ENCODE results near the gene AP1S2.

The AP1S2 gene

DNA sequence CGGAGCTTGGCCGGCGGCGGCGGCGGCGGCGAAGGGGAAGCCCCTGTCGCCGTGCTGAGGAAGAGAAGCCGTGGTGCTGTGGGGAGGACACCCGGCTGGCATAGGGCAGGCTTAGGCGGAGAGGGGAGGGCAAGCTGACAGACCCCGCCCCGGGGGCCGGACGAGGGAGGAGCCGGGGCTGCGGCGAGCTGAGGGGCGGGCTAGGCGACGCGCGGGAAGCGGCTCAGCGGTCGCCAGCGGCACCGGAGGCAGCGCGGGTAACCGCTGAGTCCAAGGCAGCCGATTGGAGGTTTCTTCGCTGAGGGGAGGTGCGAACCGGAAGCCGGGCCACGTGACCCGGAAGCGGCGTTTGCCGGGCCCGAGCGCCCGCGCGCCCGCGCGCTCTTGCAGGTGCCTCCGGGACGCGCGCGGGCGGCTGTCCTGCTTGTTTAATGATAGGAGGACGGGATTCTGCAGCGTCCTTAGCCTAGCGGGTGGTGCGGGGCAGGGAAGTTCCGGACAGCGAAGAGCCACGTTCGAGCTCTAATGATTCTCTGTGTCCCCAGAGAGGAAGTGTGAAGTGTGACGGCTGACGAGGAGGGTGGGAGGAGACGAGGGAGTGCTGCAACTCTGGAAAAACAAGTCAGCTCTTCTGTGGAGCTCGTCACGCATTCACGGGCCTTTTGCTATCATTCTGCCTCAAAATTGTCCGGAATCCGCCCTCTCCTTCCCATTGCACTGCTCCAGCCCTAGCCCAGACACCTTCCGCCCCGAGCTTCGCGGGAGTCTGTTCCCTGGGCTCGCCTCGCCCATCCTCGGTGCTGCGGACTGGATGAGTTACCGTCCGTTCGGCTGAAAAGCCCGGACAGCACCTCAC lies at the start of gene AP1S2:
Gene AP1S2, minus strand, starts transcription at position 102 of the 856 bp plus-strand sequence. CDS start 2,289 bp downstream, outside the sequence.
- H3K4me3 ChIP-seq (replicated peaks in 1 of 2; ENCODE audit: low read depth in 2 of 2, low read length in 2 of 2) = peak within 1 kb of the TSS; percentile 63 to 64
- TF ChIP-seq, protein P1, sequence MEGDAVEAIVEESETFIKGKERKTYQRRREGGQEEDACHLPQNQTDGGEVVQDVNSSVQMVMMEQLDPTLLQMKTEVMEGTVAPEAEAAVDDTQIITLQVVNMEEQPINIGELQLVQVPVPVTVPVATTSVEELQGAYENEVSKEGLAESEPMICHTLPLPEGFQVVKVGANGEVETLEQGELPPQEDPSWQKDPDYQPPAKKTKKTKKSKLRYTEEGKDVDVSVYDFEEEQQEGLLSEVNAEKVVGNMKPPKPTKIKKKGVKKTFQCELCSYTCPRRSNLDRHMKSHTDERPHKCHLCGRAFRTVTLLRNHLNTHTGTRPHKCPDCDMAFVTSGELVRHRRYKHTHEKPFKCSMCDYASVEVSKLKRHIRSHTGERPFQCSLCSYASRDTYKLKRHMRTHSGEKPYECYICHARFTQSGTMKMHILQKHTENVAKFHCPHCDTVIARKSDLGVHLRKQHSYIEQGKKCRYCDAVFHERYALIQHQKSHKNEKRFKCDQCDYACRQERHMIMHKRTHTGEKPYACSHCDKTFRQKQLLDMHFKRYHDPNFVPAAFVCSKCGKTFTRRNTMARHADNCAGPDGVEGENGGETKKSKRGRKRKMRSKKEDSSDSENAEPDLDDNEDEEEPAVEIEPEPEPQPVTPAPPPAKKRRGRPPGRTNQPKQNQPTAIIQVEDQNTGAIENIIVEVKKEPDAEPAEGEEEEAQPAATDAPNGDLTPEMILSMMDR (IDR thresholded peaks at IDR 0.05; ENCODE audit: low read depth, low read length) = no peak
- DNase-seq (ENCODE audit: low read depth in 2 of 2) = peak; percentile 87 to 93

DNA sequence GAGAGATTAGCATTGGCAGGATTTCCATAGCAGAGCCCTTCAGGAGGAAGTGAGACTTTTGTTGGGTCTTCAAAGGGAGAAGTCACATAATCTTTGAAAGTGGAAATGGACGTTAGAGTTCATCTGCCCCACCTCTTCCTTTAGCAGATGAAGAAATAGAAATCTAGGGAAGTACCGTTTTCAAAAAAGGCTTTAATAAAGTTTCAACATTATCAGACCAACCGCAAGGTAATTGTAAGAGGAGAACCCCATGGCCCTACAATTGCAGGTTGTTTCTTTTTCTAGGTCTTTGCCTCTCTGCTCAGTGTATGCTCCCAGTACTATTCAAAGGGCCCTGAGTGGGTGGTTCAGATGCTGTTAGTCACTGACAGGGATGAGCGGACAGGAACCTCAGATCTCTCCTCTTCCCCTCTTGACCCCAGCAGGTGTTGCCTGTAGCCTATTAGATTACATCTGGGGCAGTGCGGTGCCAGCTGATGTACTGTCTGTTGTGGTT lies 48.6 kb upstream of the AP1S2 start:
- DNase-seq (ENCODE audit: low read depth in 2 of 2) = no peak
- H3K4me3 ChIP-seq (replicated peaks in 1 of 2; ENCODE audit: low read depth in 2 of 2, low read length in 2 of 2) = no peak overlapping the region
- TF ChIP-seq, protein P1 (IDR thresholded peaks at IDR 0.05; ENCODE audit: low read depth, low read length) = no peak

DNA sequence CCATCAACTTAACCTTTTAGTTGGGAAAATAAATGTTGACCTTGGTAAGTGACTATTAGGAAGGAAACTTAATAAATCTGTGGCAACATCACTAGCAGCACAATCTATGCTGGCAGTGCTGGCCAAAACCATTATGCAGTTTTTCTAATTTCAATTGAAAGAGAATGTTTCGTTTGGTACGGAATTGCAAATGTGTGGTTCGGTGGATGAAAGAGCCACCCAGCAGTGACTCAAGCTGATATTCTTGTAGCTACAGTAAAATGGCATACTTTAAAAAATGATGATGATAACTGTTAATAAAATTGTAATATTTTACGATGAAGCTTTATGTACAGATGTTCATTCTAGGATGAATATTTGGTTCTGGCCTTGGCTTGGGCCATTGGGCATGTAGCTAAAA lies 40.7 kb upstream of the AP1S2 start:
- TF ChIP-seq, protein P1 (IDR thresholded peaks at IDR 0.05; ENCODE audit: low read depth, low read length) = no peak
- no peak for DNase-seq (ENCODE audit: low read depth in 2 of 2)
- no peak overlapping the region for H3K4me3 ChIP-seq (replicated peaks in 1 of 2; ENCODE audit: low read depth in 2 of 2, low read length in 2 of 2)

DNA sequence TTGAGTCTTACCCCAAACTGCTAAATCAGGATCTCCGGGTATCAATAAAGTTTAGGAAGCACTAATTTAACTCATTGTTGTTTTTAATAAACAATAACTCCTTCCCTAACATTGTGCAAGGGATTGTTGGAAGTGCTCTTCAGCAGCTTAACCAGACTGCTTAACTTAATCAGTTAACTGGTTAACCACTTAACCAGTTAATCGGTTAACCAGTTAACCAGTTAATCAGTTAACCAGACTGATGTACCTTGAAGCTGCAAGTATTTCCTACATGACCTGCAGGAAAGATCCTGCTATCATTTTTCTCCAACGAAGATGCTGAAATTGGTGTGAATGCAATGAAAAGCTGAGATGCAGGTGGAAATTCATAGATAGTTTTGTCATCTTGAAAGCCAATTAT lies 40.1 kb upstream of the AP1S2 start:
- TF ChIP-seq, protein P1 (IDR thresholded peaks at IDR 0.05; ENCODE audit: low read depth, low read length) = no peak
- no peak for DNase-seq (ENCODE audit: low read depth in 2 of 2)
- no peak overlapping the region for H3K4me3 ChIP-seq (replicated peaks in 1 of 2; ENCODE audit: low read depth in 2 of 2, low read length in 2 of 2)

DNA sequence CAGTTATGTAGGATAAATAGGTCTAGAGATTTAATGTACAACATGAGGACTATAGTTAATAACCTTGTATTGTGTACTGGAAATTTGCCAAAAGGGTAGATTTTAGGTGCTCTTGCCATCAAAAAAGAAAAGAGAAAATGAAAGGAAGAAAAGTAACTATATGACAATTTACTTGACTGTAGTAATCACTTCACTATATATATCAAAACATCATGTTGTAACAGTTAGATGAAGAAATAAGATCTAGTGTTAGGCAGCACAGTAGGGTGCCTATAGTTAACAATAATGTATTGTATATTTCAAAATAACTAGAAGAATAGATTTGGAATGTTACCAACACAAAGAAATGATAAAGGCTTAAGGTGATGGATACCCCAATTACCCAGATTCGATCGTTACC lies 35.9 kb upstream of the AP1S2 start:
- TF ChIP-seq, protein P1 (IDR thresholded peaks at IDR 0.05; ENCODE audit: low read depth, low read length) = no peak
- DNase-seq (ENCODE audit: low read depth in 2 of 2) = no peak
- no peak overlapping the region for H3K4me3 ChIP-seq (replicated peaks in 1 of 2; ENCODE audit: low read depth in 2 of 2, low read length in 2 of 2)

DNA sequence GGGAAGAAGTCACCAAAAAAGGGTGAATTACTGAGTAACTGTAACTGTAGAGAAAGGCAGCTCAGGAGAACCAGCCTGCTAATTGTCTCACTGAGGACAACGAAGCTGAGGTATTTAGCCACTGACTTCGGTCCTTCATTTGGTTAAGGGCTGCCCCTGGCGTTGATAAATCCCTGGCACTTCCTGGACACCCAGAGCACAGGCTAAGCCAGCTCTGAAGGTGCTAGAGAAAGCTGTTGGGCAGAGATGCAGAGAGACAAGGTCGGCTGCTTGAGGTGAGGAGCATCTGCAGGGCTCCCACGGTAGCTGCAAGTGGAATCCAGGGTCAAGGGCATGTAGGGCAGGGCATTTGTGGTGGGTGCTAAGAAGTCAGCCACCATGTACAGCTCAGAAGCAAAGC lies 33.4 kb upstream of the AP1S2 start:
- TF ChIP-seq, protein P1 (IDR thresholded peaks at IDR 0.05; ENCODE audit: low read depth, low read length) = no peak

More for the DNA sequence above, 33.4 kb upstream of the AP1S2 start:
- no peak for DNase-seq (ENCODE audit: low read depth in 2 of 2)
- H3K4me3 ChIP-seq (replicated peaks in 1 of 2; ENCODE audit: low read depth in 2 of 2, low read length in 2 of 2) = no peak overlapping the region
